PFSK-1 (cell line): Measurements from ENCODE around the gene DGCR8.

ENCODE experiments used
- FOXP2 ChIP-seq: optimal IDR thresholded peaks from 2 replicates; pipeline ENCODE3; 2011; ENCODE audit warnings: borderline replicate concordance, control low read depth, inconsistent platforms; ENCODE audit not compliant: insufficient read depth; ENCODE audit errors: extremely low read length, extremely low read depth
- POLR2AphosphoS5 ChIP-seq: IDR thresholded peaks from 2 replicates; pipeline ENCODE4 v1.6.1; 2012; ENCODE audit warnings: low read depth, mild to moderate bottlenecking, control low read depth, low read length, moderate library complexity
- REST ChIP-seq, 2 experiments: IDR thresholded peaks; 2 replicates each; pipeline versions ENCODE4 v1.6.1 to v1.8.0; 2011 to 2012; ENCODE audit warnings: low read depth in 2 of 2, low read length in 2 of 2, control low read depth in 1 of 2, inconsistent platforms in 1 of 2, mild to moderate bottlenecking in 1 of 2, moderate library complexity in 1 of 2; ENCODE audit not compliant: insufficient read depth in 1 of 2
- SIN3A ChIP-seq: IDR thresholded peaks from 2 replicates; pipeline ENCODE4 v1.6.1; 2012; ENCODE audit warnings: mild to moderate bottlenecking, low read length, moderate library complexity, borderline replicate concordance; ENCODE audit not compliant: insufficient read depth
- TAF1 ChIP-seq: IDR thresholded peaks from 2 replicates; pipeline ENCODE4 v1.6.1; 2012; ENCODE audit warnings: low read length, control low read depth, borderline replicate concordance; ENCODE audit not compliant: insufficient read depth

DGCR8 gene

GRCh38 chr22:20106849-20107237 lies 26.8 kb downstream of the DGCR8 start:
- no peak for TF ChIP-seq SIN3A
- TF ChIP-seq REST (IDR thresholded peaks at IDR 0.05; ENCODE audit: insufficient read depth in 1 of 2, low read depth in 2 of 2, low read length in 2 of 2) = no peak
- TF ChIP-seq POLR2AphosphoS5 = no peak
- TF ChIP-seq FOXP2 = no peak

- TF ChIP-seq REST (IDR thresholded peaks at IDR 0.05; ENCODE audit: insufficient read depth in 1 of 2, low read depth in 2 of 2, low read length in 2 of 2) (no peak), TAF1 (no peak), FOXP2 (no peak)
These were observed 27.4 kb downstream of the DGCR8 start for GRCh38 chr22:20107471-20107901.

GRCh38 chr22:20107951-20108756 lies 28.1 kb downstream of the DGCR8 start:
- TF ChIP-seq FOXP2 (no peak), REST (IDR thresholded peaks at IDR 0.05; ENCODE audit: insufficient read depth in 1 of 2, low read depth in 2 of 2, low read length in 2 of 2) (no peak), POLR2AphosphoS5 (no peak), SIN3A (no peak), TAF1 (no peak)

GRCh38 chr22:20108757-20109230 lies 28.8 kb downstream of the DGCR8 start:
- no peak for TF ChIP-seq FOXP2
- no peak for TF ChIP-seq TAF1
- TF ChIP-seq REST (IDR thresholded peaks at IDR 0.05; ENCODE audit: insufficient read depth in 1 of 2, low read depth in 2 of 2, low read length in 2 of 2) = no peak
- TF ChIP-seq POLR2AphosphoS5 = no peak
- no peak for TF ChIP-seq SIN3A
